ENCODE results near the gene ACTL6B.
"Not testable (repeated sequence)": the region's sequence is repeated elsewhere in the genome, so short reads cannot be mapped to it uniquely, and the experiment has no call there.

Gene ACTL6B

DNA sequence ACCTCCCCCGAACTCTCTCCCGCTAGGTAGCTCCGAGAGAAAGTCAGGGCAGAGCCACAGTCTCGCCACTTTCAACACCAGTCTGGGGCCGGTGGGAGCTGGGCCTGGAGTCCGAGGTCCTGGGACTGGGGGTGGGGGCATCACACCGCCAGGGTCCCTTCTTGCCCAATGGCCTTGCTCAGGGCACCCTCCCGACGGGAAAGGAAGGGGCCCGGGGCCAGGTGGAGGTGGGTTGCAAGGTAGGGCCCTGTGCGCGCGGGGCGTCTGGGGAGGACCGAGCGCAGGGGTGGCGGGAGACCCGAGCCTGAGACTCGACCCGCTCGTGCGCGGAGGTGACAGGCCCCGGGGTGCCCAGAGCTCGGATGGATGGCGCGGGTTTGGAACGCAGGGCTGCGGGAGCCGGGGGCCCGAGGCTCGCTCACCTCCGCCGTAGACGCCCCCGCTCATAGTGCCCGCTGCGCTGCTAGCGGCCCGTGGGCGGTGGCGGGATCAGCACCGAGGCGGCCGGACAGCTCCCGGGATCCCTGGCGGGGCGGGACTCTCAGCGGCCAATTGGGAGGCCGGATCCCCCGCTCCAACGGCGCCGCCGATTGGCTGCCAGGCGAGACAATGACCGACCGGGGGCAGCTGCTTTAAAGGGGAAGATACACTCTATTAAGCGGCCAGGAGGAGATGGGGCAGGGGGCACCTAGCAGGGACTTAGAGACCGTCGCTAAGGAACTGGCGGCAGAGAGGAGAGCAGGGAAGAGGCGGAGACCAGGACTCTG is at the start of gene ACTL6B:
ACTL6B (minus strand) TSS at position 541 of the 767 bp plus-strand sequence; CDS start at position 447, 94 bp downstream.
- peak; percentile 84 for DNase-seq

DNA sequence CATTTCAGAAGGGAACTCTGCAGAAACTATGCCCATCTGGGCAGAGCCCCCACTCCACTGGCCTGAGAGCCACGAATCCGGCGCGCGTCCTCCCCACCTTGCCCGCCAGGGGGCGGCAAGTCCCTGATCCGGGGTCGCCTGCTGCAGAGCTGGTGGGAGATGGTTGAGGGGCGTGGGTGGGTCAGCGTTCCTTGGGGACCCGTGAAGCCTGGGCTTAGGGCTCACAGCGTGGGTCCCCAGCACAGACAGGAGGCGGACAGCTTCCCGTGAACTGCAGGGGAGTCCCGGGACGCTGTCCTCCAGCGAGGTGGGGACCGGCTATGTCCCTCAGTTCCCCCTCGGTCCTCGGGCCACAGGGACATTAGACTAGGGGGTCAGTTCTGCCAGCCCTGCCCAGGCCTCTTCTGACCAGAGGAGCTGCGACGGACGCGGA is 49.1 kb upstream of the ACTL6B start:
- peak; percentile 94 for DNase-seq

DNA sequence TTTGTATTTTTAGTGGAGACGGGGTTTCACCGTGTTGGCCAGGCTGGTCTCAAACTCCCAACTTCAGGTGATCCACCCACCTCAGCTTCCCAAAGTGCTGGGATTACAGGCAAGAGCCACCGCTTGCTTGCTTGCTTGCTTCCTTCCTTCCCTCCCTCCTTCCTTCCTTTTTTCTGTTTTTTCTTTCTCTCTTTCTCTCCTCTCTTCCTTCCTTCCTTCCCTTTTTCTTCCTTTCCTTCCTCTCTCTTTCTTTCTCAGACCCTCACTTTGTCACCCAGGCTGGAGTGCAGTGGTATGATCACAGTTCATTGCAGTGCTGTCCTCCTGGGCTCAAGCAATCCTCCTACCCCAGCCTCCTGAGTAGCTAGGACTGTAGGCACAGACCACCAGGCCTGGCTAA is 44.8 kb upstream of the ACTL6B start:
- DNase-seq, result not testable (repeated sequence)

DNA sequence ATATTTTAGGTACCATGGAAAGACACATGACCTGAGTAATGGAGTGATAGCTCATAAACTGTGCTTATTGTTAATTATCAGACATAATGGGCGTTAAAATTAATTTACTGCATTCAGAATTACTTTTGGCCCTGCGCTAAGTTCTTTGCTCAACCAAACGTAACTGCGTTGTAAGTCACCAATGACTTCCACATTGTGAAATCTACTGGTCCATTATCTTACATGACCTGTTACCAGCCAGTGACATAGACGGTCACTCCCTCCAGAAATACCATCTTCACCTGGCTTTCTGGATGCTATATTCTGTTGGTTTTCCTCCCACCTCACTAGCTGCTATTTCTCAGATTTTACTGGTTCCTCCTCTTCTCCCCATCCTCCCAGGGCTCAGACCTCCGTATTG is 42.8 kb upstream of the ACTL6B start:
- no peak for DNase-seq

DNA sequence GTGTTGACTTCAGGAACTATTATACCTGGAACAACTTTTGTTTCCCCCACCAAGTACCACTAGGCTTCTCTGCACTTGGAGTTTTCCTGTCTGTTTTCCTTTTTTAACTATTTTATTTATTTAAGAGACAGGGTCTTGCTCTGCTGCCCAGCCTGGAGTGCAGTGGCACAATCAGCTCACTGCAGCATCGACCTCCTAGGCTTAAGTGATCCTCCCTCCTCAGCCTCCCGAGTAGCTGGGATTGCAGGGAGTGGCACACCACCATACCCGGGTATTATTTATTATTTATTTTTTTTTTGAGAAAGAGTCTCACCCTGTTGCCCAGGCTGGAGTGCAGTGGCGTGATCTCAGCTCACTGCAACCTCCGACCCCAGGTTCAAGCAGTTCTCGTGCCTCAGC is 39.9 kb upstream of the ACTL6B start:
- no peak for DNase-seq

DNA sequence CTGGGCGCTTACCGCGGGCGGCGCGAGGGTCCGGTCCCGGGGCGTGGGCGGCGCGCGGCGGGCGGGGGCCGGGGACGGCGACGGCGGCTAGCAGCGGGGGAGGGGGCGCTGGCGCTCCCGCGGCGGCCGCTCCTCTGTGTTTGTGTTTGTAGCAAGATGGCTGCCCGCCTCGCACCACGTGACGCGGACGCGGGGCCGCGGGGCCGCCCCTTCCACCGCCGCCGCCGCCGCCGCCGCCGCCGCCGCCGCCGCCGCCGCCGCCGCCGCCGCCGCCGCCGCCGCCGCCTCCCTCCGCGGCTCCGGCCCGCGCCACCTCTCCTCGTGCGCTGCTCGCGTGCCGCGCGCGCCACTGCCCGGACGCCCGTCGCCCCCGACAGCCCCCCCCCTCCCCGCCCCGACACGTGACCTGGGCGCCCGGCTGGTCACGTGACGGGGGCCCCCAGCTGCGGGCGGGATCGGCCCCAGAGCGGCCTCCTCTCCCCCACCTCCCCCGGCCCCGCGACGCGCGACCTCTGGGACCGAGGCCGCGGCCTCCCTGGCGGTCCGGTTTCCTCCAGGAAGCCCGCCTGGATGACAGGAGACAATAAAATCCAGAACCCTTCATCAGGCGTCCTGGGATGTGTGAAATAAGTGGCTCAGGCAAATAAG is 38.0 kb upstream of the ACTL6B start, which contains the start of gene GIGYF1:
GIGYF1 (minus strand) TSS at position 153 of the 648 bp plus-strand sequence. CDS start 6,012 bp downstream, outside the sequence.
- peak; percentile 85 for DNase-seq

DNA sequence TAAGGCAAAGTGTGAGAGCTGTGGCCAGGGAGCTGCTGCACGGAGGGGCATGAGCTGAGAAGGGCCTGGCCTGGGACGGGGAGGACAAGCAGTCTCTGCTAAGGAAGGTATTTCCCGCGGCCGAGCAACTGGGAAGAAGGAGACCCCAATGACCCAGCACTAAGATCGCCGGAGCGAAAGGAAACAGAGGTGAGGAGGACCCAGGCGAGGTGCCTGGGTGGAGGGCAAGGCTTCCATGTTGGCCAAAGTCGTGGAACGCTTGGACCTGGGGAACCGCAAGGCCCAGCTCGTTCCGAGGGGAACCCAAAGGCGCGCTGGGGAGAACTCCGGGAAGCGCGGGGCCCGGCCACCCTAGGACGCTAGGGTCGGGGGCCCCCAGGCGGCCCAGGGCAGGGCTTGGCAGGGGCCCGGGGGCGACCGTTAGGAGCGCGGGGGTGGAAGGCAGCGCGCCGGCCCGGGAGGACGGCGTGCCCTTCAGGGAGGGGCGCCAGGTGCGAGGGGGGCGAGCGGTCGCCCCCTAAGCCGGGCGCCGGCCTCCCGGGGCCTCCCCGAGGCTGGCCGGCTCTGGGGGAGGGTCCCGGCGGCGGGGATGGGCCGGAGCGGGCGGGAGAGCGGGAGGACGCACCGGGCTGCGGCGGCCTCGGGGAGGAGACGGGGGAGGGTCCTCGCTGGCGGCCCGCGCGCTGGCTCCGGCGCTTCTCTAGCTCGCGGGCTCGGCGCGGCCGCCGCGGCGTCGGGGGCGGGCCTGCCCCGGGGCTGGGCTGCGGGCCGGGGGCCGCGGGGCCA is 37.3 kb upstream of the ACTL6B start:
- DNase-seq, result no peak

DNA sequence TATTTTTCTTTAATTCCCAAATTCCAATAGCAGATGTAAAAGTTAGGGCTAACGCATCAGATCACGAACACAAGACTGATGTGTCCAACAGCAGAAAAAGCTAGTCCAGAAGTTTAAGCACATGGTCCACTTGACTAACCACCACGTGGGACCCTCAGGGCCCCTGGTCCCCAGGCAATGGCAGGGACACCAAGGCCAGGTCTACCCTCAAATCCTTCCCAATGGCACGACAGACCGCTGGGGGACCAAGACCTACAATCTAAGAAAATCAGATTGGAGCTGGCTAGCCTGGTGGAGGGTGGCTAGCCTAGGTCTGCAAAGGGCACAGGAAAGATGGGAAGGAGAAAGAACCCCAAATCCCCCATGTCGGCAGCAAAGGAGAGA is 36.3 kb upstream of the ACTL6B start:
- DNase-seq, result no peak

DNA sequence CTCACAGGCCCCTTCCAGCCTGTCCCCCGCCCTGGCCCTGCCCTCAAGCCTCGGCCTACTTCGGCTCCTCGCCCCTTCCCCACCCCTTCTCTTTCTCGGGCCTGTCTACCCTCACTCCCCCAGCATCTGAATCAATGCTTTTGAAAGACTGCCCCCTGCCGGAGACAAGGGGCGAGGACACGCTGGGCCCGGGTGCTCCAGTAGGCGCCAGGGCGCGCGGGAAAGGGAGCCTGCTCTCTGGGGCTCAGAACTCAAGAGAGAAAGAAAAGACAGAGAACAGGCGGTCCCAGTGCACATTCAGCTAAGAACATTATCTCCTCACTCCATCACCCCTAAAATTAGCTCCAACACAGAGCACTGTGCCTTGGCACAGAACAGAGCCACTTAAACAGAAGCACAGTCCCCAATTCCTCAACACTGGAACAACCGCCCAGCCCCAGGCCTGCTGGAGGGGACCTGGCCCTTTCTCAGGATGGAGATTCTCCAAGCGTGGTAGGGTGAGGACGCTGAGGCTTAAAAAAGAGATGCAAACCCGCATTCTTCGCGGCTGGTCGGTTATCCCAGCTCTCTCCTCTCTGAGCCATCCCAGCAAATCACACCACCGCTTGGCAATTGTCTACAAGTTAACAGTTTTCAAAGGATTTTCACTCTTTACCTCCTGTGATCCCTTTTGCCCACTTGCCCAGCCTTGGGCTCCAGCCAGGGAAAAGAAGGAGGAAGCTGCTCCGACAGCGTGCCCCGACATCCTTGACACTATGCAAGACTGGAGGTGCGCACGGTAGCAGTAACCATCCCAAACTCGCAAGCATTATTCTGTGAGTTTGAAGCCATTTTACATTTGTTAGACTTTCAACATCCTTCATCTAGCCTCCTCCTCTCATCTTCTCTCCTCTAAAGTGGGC is 35.7 kb upstream of the ACTL6B start:
- peak; percentile 84 for DNase-seq

DNA sequence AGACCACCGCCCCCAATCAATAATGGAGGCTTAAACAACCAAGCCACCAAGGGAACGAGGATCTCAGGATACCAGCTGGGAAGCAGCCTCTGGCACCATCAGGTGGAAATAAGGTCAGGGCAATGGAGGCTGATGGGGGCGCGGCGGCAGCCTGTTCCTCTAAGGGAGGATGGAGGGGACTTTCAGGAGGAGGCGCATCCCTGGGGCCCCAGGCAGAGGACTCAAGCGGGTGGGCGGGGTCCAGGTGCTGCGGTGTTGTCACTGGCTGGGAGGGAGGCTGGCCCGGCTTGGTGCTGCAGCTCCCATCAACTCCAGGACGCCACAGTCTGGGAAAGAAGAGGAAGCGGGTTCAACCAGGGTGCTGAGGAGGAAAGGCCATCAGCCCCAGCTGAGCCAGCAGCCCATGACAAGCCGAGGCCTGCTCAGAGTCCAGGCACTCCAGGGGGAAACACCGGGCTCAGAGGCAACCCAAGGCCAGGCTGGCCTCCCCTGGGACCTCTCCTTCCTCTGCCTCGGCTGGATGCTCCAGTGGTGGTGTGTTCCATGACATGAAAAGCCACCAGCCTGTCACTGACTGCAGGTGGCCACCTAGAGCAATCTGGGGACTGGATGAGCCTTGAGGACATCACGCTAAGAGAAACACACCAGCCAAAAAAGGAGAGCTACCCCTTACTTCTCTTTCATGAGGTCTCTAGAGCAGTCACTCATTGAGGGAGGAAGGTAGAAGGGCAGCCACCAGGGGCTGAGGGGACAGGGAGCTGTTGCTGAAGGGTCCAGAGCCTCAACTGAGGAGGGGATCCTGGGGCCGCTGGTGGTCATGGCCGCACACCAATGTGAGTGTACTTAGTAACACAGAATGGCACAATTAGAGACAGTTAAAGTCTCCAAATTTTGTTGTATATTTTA is 33.2 kb upstream of the ACTL6B start:
- DNase-seq, result no peak

DNA sequence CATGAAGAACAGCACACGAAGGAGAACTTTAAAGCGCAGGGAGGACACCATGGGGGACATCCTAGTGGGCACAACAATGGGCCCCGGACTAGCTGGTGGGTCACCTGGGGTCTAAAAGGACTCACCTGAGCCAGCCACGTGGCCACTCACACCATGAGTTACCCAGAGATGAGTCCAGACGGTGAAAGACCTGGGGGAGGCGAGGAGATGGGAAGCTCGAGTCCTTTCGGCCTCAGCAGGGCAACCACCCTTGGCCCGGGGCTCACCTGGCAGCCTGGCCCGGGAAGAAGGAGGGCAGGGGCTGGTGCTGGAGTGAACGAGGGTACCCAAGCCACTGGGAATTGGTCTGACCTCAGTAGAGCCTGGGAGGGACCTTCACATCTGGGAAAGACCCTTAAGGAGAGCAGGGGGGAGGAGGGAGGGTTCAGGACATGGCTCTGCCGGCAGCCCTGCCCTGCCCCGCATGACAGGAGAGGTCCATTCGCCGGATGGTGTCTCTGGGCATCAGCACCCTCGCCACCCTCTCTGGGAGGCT is 32.1 kb upstream of the ACTL6B start:
- no peak for DNase-seq

DNA sequence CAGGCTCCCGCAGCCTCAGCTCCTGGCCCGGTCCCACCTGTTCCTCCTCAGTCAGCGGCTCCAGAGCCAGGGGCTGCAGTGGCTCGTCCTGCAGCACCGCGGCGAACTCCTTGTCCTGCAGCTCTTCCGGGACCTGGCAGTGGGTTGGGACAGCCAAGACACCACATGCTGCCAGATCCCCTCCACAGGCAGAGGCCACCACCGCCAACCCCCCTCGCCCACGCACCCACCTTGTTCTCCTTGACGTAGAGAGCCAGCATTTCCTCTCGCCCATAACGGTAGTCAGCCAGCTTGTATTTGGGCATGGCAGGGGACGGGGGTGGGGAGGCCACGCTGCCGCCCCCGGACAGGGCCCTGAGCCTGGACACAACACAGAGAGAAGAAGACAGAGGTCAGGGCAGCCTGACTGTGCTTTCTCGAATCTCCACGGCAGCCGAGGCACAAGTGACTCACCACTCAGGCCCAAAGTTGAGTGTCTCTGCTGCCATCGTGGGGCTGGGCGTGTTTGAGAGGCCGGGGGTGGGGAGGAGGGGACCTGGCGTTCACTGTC is 31.6 kb upstream of the ACTL6B start:
- no peak for DNase-seq

DNA sequence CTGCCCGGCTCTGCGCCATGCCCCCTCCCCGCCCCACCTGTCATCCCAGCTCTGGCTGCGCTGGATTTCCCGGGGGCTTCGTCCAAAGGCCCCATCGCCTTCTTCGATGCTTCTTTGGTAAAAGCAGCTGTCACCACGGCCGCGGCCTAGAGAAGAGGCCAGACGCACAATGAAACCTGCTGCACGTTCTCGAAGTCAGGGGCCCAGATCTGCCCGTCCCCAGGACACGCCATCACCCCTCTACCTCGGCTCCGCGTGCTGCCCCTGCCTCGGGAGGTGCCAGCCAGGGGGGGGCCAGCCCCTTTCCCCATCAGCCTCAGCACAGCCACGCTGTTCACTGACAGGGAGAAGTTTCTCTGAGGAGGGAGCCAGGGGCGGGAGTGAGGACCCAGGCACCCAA is 31.0 kb upstream of the ACTL6B start:
- no peak for DNase-seq

DNA sequence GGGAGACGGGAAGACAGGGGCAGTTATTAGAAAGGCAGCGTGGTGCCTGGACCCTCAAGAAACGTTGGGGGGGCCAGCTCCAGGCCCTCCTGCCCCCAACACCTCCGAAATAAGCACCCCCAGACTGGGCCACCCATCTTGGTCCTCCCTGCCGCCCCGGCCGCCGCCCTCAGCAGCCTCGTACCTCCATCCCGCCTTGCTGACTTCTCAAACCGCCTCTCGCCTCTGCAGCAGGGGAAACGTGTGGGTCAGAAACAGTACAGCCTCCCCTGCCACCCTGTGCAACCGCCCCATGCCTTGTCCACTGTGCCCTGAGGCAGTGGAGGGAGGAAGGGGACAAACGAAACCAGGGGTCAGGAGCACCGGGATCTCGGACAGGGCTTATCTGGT is 30.6 kb upstream of the ACTL6B start:
- no peak for DNase-seq

DNA sequence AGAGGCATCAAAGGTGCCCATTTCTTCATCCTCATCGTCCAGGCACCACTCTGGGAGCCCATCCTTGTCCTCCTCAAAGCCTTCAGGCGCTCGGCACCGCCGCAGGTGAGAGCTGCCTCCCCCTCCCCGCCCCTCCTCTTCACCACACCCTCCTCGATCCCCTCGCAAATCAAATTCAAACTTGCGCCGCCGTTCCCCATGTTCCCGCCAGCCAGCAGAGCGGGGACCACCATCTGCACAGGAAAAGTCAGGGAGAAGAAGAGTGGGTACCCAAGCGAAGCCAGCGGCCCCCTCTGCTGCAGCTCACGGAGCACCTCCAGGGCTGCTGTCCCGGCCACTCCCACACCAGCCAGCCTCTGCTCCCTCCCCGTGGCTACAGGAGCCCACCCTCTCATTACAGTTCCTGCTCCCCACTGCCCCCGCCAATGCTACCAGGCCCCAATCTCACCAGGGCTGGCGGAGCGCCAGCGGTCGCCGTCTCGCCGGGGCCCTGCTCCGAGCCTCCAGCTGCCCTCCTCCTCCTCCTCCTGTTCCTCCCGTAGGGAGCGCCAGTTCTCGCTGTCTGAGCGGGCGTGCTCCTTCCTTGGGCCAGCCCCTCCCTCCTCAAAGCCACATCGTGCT is 30.1 kb upstream of the ACTL6B start:
- DNase-seq, result no peak

DNA sequence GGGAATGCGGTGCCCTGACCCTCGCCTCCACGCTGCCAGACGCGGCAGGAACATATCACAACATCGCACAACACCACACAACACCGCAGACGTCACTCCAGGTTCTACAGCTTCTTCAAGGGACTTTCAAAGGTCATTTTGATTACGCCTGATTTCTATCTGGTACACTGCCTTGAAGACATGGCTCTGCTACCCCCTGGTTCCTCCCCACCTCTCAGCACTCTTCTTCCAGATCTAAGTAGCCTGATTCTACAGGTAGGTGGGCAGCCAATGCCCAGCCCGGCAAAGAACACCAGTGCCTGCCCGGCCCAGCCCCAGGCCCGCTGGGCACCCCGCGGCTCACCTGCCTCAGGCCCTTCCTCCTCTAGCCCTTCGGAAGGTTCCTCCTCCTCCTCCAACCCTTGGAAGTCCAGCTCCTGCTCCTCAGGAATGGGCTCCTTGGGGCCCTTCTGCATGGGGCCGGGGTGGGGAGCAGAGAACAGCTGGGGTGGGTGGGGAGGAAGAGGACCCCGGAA is 29.4 kb upstream of the ACTL6B start:
- no peak for DNase-seq

DNA sequence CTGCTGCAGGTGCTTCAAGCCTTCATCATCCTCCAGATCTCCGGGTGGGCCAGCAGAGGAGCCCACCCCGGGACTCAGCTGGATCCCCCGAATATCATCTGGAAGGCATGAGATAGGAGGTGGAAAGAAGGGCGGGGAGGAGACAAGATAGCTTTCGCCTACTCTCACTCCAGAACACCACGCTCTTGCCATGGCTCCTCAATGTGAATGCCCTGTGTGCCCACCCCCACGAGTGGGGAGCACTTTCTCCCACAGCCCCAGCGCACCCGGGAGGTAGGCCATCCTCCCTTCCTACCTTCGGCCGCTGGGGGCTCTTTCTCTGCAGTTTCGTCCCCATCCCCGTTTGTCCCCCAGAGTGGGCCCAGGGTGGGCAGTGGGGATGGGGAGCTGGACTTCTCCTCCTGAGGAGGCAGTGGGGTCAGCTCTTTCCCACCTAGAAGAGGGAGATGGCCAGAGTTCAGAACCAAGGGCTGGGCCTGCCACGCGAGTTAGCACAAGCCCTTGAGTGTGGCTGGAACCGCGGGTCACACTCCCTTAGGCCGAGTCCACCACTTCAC is 28.9 kb upstream of the ACTL6B start:
- no peak for DNase-seq

DNA sequence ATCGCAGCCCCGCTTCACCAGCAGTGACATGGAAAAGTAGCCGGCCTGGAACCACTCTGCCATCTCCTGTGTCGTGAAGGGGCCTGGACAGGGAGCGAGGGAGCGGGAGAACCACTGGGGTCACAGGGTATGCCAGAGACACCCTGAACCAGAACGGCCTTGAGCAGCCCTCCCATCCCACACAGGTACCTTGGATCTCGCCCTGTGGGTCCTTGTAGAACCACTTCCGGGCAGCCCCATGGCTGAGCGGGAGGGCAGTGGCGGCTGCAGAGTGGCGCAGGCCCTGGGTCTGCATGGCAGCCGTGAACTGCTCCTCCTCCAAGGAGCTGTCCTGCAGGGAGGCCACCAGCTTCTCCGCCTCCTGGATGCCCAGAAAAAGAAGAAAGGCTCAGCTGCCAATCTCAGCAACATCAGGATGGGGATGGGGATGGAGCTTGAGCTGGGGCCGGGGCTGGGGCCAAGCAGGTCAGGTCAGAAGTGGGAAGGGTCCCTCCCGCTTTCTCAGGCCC is 28.3 kb upstream of the ACTL6B start:
- no peak for DNase-seq
